HAP-1 (cell line): ENCODE results near the gene ARHGAP24.

Source experiments
- DNase-seq, 2 experiments: peaks; one replicate each; pipeline ENCODE4 v3.0.0-alpha.2; 2016 to 2020; ENCODE audit warnings: low spot score in 2 of 2
- H3K27me3 ChIP-seq: fragments of 250-450 bp; sonication (Bioruptor Pico); 2 replicates; pipeline ENCODE4 v1.5.1; 2020; ENCODE audit warnings: low read depth, mild to moderate bottlenecking, moderate library complexity
- H3K36me3 ChIP-seq: fragments of 250-450 bp; sonication (Bioruptor Pico); replicated peaks from 2 replicates; pipeline ENCODE4 v1.5.1; 2020; ENCODE audit warnings: mild to moderate bottlenecking
- H3K4me1 ChIP-seq: fragments of 250-450 bp; sonication (Bioruptor Pico); 2 replicates; pipeline ENCODE4 v1.5.1; 2020; ENCODE audit warnings: mild to moderate bottlenecking
- H3K4me3 ChIP-seq: fragments of 250-450 bp; sonication (Bioruptor Pico); 2 replicates; pipeline ENCODE4 v1.5.1; 2020; ENCODE audit warnings: mild to moderate bottlenecking, moderate library complexity
- H3K9me3 ChIP-seq: fragments of 250-450 bp; sonication (Bioruptor Pico); 2 replicates; pipeline ENCODE4 v1.5.1; 2020; ENCODE audit warnings: mild to moderate bottlenecking, moderate library complexity
- in situ Hi-C: fragments of 300-500 bp; cut with MboI; formaldehyde crosslinking; loops from 3 replicates; pipeline ENCODE4 v1.14.3; 2020; ENCODE audit warnings: low sequenced_read_pairs, inconsistent platforms, mixed read lengths

The ARHGAP24 gene

DNA sequence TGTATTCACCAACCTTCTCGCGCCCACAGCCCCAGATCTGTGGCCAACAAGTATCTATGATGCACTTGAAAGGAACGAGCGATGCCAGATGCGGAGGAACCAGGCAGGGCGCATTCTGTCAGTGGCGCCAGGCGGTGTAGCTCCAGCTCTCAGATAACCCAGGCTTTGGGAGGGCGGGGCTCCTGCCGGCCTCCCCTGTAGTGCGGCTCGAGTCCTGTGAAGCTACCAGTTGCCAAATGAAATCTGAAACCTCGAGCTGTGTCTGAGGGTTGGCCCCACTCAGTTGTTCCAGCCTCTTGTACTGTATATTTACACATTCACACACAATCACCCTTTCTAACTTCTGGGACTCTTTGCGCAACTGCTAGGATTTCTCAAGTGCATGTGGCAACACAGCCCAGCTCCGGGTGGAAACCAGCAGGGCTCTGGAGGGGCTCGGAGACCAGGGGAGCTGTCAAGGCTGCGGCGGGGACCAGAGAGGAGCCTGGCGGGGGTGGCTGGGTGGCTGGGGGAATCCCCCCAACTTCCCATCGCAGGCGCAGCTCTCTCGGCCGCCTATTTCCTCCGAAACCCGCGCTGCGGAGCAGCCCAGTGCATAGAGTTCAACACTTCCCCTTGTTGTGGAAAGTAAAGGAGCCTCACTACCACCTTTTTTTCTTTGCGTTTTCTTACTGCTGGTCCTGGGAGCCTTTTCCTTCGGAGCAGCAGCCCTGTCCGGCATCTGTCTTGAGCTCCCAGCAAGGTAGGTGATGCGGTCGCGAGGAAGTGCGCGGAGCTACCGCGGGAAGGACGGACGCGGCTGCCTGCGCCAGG is at the start of gene ARHGAP24:
Gene ARHGAP24, plus strand, starts transcription at position 333 of the 813 bp plus-strand sequence.
- in situ Hi-C loops, result no loop called here
- no peaks in the 10 kb centered on the region for H3K9me3 ChIP-seq
- H3K4me1 ChIP-seq, result no peaks in the 10 kb centered on the region
- H3K4me3 ChIP-seq, result peak within 1 kb of the TSS; percentile 37
- no peaks in the 10 kb centered on the region for H3K36me3 ChIP-seq
- H3K27me3 ChIP-seq, result peaks cover 20% of the 10 kb centered on the region
- peak; percentile 82 for DNase-seq

DNA sequence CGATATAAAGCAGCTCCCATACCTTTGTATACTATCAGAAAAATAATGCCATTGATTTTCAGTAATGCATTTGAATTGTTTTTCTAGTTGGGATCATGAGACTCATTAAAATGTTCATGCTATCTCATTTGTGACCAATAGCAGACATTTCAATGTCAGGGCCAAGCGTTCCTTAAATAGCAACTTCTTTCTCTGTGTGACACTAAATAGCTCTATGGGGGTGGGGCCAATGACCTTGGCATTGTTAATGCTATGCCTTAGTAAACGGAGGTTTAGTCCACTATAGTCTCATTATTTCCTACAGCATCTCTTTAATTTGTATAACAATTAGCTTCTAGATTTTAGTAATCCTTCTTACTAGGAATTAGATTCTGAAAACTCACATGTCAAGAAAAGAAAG is 48.6 kb upstream of the ARHGAP24 start:
- H3K27me3 ChIP-seq, result 0 out of 2 replicates have a peak, but pooled peaks cover 3% of the 10 kb centered on the region
- in situ Hi-C loops, result no loop called here
- no peaks in the 10 kb centered on the region for H3K9me3 ChIP-seq
- no peaks in the 10 kb centered on the region for H3K36me3 ChIP-seq
- peak; percentile 25 to 57 for DNase-seq
- peaks cover 6% of the 10 kb centered on the region for H3K4me1 ChIP-seq
- H3K4me3 ChIP-seq, result no peak overlapping the region

DNA sequence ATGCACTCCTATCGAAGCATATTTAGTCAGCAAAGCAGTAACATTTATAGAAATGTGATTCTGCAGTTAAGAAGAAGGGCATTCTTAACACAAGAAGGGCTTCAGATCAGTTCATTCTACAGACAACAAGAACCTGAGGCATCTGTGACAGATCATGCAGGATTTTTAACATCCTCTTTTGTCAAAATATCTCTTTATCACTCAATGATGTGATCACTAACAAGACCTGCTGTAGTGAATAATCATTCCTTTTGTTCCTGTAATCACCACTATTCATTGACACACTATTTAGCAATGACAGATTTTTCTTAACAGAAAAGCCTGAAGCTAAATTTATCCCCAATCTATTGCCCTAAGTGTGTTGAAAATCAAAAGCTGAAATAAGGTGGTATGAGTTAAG is 47.8 kb upstream of the ARHGAP24 start:
- in situ Hi-C loops, result no loop called here
- no peak overlapping the region for H3K4me3 ChIP-seq
- peaks cover 6% of the 10 kb centered on the region for H3K4me1 ChIP-seq
- H3K9me3 ChIP-seq, result no peaks in the 10 kb centered on the region
- no peaks in the 10 kb centered on the region for H3K36me3 ChIP-seq
- no peak for DNase-seq
- 0 out of 2 replicates have a peak, but pooled peaks cover 3% of the 10 kb centered on the region for H3K27me3 ChIP-seq

DNA sequence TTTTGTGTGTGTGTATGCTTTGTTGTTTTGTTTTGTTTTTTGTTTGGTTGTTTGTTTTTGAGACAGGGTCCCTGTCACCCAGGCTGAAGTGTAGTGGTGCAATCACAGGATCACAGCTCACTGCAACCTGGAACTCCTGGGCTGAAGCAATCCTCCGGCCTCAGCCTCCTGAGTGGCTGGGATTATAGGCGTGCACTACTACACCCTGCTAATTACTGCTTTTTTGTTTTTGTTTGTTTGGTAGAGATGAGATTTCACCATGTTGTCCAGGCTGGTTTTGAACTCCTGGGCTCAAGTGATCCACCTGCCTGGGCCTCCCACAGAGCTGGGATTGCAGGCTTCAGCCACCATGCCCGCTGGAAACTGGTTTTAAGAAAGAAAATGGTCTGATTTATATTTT is 44.7 kb upstream of the ARHGAP24 start:
- Histone ChIP-seq H3K4me1 (peaks cover 6% of the 10 kb centered on the region), H3K27me3 (0 out of 2 replicates have a peak, but pooled peaks cover 3% of the 10 kb centered on the region), H3K36me3 (no peaks in the 10 kb centered on the region), H3K4me3 (no peak overlapping the region), H3K9me3 (no peaks in the 10 kb centered on the region)
- in situ Hi-C loops, result no loop called here
- DNase-seq, result no peak

DNA sequence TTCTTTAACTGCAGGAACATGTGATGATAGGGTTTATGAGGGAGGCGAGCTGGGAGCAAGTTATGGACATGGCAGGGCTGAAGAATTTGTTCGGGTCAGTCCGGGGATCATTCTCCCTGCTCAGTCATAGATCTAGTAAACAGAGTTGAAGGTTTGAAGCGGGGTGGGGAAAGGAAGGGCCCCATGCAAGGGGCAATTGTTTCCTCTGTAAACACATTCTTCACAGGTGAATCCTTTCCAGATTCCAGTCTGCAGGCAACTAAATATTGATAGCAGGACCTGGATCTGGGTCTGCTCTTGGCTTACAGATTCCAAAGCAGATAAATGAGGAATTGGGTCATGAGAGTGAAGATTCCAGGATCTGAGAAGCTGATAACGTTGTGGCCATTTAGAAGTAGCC is 44.3 kb upstream of the ARHGAP24 start:
- DNase-seq, result no peak
- in situ Hi-C loops, result no loop called here
- H3K4me3 ChIP-seq, result no peak overlapping the region
- 0 out of 2 replicates have a peak, but pooled peaks cover 3% of the 10 kb centered on the region for H3K27me3 ChIP-seq
- no peaks in the 10 kb centered on the region for H3K36me3 ChIP-seq
- no peaks in the 10 kb centered on the region for H3K9me3 ChIP-seq
- H3K4me1 ChIP-seq, result peaks cover 6% of the 10 kb centered on the region

DNA sequence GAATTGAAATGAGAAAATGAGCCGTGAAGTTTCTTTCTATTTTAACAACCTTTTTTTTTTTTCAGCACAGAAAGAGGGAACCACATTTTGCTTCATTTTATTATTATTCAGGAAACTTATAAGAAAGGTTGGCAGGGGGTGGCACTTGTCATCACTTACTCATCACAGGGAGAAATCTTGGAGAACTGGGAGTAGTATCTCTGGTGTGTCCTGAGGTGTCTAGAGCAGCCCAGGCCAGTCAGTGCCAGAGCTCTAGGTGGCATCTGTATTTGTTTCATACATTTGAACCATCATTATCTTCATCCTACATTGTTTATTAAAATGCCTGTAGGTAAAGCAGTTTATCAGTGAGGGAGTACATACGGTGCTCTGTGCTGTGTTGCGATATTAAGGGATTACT is 43.8 kb upstream of the ARHGAP24 start:
- no peaks in the 10 kb centered on the region for H3K36me3 ChIP-seq

DNA sequence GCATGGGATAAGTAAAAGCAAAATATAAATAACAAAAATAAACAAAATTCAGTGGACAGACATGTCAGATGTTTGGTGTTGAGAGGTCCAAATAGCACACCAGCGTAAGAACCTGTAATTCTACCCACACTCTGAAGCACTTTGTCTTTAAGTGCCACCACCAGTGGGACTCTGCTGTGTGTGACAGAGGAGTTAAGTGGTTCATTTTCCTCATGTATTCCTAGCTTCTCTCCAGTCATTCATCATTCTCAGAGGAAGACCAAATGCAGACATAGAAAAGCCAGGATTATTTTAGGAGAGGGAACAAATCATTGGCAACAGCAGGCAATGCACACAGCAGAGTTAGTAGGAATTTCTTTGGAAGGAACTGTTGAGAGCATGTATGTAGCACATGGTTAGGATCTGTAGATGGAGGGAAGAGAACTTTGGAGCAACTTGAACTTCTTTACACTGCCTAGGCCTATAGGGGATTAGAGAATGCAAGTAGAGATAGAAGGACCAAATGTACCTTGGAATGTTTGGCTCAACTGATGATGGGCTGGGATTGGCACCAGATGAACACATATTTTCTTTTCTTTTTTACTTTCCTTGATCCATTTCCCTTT is 43.0 kb upstream of the ARHGAP24 start:
- Histone ChIP-seq H3K9me3 (no peaks in the 10 kb centered on the region), H3K36me3 (no peaks in the 10 kb centered on the region), H3K4me1 (no peaks in the 10 kb centered on the region), H3K27me3 (0 out of 2 replicates have a peak, but pooled peaks cover 3% of the 10 kb centered on the region), H3K4me3 (no peak overlapping the region)
- in situ Hi-C loops, result no loop called here
- DNase-seq, result no peak

More for the DNA sequence above, 43.8 kb upstream of the ARHGAP24 start:
- Histone ChIP-seq H3K4me3 (no peak overlapping the region), H3K9me3 (no peaks in the 10 kb centered on the region), H3K27me3 (0 out of 2 replicates have a peak, but pooled peaks cover 3% of the 10 kb centered on the region), H3K4me1 (peaks cover 3% of the 10 kb centered on the region)
- in situ Hi-C loops, result no loop called here
- no peak for DNase-seq

DNA sequence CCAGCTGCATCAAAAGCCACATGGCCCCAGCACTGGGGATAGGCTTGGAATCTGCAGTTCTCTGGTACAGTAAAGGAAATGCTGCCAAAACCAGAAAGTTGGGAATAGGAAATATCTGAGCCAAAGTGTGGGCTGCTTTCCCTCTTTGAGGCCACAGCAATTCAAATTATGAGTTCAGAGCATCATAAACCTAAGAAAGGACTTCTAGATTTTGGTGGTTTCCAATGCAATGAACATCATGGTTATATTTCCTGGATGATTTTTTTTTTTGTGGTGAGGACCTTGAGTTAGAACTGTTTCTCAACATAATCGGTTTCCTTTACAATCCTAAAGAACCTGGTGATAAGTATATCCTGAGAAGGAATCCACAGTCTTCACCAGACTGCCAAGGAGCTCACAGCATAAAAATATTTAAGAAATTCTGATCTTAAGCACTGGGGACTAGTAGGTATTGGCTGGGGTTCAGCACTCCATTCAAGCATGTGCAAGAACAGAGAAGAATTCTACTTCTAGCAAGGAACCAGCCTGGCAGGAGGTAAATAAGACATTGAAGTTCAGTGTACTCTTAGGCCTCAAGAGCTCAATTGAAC is 29.8 kb upstream of the ARHGAP24 start:
- Histone ChIP-seq H3K4me3 (no peak overlapping the region), H3K36me3 (no peaks in the 10 kb centered on the region), H3K9me3 (no peaks in the 10 kb centered on the region), H3K27me3 (no peaks in the 10 kb centered on the region), H3K4me1 (no peaks in the 10 kb centered on the region)
- DNase-seq, result no peak
- in situ Hi-C loops, result no loop called here

DNA sequence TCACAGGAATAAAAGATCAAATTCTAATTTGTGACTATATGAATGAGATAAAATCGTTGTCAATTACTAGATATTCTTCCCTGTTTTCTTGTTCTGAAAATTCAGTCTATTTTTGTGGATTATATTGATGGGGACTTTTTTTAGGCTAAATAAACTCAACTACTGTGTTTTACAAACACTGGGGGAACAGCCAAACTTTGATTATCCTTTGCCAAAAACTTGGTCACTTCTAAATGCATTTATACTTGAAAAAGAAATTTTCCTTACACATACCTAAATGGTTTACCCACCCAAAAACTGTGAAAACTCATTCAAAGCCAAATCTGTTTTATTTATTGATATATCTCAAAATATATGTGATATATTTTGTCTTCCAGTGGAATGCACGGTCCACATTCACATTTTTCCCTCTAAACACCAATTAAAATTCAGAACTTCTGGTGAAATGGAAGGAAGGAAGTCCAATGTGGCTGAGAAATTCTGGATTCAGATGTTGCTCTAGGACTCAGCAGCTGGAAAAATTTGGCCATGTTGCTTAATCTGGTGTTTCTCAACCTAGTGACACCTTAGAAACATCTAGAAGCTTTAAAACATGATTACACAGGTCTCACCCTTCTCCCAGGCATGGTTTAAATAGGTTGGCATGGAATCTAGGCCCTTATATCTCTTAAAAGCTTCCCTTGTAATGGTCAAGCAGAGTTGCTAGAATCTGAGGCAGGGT is 28.6 kb upstream of the ARHGAP24 start:
- in situ Hi-C loops, result no loop called here
- no peak for DNase-seq
- H3K4me1 ChIP-seq, result no peaks in the 10 kb centered on the region

DNA sequence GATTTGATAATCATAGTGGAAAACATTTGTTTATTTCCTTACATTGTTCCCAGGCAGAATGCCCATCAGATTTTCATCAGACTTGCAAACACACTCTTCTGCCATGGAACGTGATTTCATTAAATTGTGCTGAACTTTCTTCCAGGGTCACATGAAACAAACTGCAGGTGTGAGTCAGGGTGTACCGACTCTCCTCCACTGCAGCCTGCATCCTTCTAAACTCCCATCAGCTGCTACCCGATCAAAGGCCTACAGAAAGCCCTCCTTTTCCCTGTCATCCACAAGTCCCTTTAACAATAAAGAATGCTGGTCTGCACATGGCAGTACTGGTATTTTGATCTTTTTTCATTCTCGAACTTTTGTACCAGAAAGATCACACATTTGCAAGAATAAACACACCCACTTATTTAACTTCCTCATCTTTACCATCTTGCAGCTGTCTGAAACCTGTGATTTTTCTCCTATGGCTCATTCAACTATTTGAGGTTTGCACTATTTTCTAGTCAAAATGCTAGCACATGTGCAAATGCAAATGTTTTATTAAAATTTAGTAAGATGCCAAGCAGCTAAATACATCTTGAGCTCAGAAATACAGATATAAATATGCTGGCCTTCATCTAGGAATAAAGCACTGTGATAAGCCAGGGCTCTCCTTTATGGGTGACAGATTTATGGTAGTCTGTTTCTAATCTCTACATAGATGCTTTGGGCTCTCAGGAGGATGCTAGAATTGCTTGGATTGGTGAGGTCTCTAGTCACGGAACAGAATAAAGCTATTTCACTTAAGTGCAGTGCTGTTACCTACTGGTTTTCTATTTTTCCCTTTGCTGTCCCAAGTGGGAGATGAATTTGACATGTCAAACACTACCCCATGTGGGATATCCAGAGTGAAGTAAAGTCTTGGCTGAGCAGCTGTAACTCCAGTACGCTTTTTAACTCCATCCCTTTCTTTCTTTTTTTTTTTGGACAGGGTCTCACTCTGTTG is 25.8 kb upstream of the ARHGAP24 start:
- Histone ChIP-seq H3K4me3 (no peak overlapping the region), H3K27me3 (no peaks in the 10 kb centered on the region), H3K4me1 (no peaks in the 10 kb centered on the region), H3K36me3 (no peaks in the 10 kb centered on the region), H3K9me3 (no peaks in the 10 kb centered on the region)
- no peak for DNase-seq
- in situ Hi-C loops, result no loop called here

More for the DNA sequence above, 28.6 kb upstream of the ARHGAP24 start:
- Histone ChIP-seq H3K36me3 (no peaks in the 10 kb centered on the region), H3K9me3 (no peaks in the 10 kb centered on the region), H3K27me3 (no peaks in the 10 kb centered on the region), H3K4me3 (no peak overlapping the region)

DNA sequence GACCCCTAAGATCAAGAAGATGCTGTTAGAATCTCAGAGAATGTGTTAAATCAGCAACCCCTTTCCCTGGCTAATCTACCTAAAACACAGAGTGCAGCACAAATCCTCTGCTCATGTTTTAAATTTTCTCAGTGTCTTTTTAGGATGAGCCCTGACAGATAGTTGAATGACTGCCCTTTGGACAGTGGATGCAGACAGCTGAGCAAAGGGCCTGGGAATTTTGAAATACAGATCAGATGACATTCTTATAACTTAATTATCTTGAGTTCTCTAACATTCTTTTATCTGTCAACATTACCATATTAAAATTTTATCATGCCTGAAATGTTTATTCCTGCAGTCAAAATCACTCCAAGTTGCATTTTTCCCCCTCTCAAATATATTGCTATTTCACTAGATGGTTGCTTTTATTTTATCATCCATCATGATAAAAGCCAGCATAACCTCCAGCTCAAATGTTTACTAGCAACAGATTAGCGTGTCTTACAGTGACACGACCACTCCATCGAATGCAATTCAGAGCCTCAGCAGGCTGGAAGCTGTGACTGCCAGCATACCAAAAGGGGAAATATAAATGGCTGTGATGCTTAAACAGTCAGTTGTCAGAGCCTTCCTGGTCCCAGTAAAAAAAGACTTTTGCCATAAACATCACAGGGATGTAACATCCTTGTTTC is 22.8 kb upstream of the ARHGAP24 start:
- in situ Hi-C loops, result no loop called here
- Histone ChIP-seq H3K36me3 (no peaks in the 10 kb centered on the region), H3K9me3 (no peaks in the 10 kb centered on the region), H3K27me3 (no peaks in the 10 kb centered on the region), H3K4me3 (no peak overlapping the region), H3K4me1 (no peaks in the 10 kb centered on the region)
- DNase-seq, result no peak

DNA sequence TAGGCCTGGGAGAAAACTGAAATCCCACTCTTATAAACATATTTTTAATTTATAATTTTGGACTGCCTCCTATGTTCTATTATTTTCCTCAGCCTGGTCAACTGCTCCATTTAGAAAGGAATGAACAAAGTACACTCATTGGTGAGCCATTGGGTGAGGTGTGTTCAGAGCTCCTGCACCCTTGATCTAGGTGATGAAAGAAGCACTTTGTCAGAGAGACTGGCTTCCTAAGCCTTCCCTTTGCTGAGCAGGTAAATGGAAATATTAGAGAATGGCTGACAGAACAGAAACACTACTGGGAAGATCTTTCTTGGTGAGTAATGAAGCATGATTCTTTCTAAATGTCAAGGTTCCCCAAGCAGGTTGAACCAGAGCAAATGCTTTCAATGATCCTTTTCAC is 19.0 kb upstream of the ARHGAP24 start:
- Histone ChIP-seq H3K9me3 (no peaks in the 10 kb centered on the region), H3K36me3 (no peaks in the 10 kb centered on the region), H3K4me3 (no peak overlapping the region), H3K4me1 (no peaks in the 10 kb centered on the region), H3K27me3 (no peaks in the 10 kb centered on the region)
- in situ Hi-C loops, result no loop called here
- DNase-seq, result no peak
